ENCODE data around the gene ATXN7L2.

Gene ATXN7L2

DNA sequence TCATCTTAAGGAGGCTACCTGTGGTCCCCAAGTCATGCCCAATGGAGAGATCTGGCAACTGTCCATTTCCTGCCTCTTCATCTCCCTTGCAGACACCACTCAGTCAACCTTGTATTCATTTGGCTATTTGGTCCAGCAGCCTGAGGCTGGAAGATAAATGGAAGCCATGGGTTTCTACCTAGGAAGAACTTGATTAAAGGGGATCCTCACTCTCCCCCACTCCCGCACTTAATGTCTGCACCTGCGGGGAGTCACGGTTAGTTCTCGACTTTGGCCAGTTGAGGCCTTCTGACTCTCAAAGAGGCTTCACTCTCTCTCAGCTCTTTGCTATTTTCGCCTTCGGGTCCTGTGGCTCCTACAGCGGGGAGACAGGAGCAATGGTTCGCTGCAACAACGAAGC, 8.4 kb upstream of the ATXN7L2 start:
- DNase-seq (ENCODE audit: low read depth): no peak

DNA sequence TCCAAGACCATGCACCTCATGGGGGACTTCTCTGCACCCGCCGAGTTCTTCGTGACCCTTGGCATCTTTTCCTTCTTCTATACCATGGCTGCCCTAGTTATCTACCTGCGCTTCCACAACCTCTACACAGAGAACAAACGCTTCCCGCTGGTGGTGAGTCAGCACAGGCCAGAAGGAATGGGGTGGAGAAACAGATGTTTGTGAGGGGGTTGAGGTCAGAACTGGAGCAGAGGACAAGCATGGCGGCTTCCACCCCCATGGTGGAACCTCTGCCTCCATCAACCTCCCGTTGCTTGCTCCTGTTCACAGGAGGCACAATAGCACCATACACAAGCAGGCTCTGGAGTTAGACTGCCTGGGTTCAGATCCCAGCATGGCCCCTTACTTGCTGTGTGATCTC, 6.9 kb upstream of the ATXN7L2 start:
- DNase-seq (ENCODE audit: low read depth): no peak

DNA sequence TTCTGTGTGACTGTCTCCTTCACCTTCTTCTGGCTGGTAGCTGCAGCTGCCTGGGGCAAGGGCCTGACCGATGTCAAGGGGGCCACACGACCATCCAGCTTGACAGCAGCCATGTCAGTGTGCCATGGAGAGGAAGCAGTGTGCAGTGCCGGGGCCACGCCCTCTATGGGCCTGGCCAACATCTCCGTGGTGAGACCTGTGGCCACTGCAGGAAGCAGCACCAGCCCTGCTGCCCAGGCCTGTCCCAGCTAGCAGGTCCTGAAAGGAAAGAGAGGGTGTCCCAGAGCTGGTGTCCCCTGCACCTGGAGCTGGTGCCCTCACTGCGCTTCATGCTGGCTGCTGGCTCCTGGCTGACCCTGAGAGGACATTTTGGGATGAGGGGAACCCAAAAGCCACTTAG, 5.9 kb upstream of the ATXN7L2 start:
- no peak for DNase-seq (ENCODE audit: low read depth)

DNA sequence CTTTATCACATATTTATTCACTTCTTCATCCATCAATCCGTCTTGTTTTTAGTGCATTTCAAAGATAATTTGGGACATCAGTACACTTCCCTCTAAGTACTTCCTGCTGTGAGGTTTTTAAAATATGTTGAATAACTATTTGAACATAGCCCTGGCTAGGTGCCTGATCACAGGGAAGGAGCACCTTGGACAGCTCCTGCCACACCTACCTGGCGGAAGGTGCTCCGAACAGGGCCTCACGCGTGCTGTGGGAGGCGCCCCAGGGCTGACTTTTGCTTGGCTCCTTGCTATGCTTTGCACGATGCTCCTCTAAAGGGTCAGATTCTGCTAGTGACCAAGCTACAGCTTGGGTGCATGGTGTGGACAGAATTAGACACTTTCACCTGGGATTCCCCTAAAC, 4.9 kb upstream of the ATXN7L2 start:
- no peak for DNase-seq (ENCODE audit: low read depth)

DNA sequence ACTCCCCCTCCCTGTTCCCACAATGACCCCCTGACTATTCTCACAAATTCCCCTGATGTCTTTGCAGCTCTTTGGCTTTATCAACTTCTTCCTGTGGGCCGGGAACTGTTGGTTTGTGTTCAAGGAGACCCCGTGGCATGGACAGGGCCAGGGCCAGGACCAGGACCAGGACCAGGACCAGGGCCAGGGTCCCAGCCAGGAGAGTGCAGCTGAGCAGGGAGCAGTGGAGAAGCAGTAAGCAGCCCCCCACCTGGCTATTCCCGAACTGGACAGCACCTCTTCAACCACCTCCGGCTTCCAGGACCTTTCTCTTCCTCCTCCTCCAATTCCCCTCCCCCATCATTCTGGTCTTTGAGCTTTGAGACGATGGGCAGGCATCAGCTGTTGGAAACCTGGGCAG, 4.4 kb upstream of the ATXN7L2 start:
- no peak for DNase-seq (ENCODE audit: low read depth)

DNA sequence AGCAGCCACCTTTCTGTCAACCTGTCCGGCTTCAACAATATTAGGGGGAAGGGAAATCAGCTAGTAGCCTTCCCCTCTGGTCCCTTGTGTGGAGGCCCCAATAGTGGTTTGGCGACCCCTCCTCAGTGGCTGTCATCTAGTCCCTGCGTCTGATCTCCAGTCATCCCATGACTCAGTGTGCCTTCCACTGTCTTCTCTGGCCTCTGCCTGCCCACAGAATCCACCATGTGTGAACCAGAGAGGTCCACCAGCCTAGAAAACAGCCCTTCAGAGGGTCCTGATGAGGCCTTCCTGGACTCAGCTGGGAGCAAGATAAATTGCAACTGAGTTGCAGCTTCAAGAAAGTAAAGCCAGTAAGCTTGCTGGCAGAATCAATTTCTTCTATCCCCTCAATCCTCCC, 3.8 kb upstream of the ATXN7L2 start:
- DNase-seq (ENCODE audit: low read depth): no peak

DNA sequence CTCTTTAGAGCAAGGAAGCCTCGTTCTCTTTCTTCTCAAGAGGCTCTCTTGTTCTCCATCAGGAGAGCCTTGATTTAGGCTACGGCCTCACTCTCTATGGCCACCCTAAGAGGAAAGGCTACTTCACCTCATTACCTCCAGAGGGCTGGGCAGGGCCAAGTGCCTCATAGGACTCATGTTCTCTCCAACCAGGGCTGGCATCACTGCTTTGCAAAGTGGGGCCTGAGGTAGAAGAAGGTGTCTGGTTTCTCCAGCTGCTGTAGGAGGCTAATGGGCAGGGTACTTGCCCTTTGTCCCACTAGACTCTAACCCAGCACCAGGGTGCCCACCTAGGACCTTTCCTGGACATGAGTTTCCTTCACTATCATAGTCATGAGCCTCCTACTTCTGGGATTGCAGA, 2.1 kb upstream of the ATXN7L2 start:
- DNase-seq (ENCODE audit: low read depth): no peak

DNA sequence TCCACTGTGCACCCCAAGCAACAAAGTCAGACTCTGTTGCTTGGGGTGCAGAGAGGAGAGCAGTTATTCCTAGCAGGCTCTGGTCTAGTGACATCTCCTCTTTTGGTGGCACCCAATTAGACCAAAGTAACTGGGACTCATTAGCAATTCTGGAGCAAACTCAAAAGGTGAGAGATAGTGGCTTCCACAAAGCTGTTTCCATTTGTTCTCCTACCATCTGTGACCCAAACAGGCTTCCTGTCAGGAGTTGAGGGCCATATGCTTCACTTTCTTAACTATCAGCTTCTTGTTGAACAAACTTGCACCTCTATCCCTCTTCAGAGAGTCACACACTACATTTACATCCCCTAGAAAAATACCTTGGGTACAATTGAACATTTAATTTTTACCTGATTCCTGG, 1.5 kb upstream of the ATXN7L2 start:
- no peak for DNase-seq (ENCODE audit: low read depth)

DNA sequence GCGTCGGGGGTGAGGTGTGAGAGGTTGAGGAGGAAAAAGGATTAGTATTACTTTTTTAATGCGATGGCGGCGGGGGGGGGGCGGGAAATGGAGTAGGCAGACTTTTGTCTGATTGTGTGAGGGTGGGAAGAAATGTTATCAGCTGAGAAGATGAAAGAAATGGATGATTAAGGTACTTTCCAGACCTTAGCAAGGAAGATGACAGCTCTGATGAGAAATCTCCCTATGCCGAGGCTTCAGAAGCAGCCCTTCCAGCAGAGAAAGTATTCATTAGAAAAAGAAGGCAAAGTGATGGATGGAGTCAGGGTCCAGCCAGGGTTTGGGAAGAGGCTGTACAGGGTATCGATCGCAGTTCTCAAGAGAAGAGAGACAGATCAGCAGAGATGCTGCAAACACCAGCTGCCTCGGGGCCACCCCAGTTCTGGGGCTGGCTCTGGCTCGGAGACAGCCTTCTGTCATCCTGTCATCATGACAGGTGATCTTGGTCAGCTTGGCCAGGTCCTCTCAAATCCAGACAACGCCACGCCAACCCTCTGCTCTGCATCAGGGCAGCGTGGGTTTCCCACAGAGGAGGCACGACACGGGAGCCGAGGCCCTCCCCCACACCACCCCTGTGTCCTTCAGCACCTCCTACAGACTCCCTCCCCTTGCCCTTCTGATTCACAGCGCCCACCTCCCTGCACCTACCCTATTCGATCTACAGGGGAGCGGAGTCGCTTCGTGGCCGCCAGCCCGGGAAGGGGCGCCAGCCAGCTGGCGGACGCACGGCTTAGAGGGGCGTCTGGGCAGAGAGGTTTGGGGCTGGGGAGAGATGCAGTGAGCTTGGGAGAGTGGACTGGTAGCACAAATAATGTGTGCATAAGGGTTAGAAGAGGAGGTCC, 674 bp upstream of the ATXN7L2 start:
- DNase-seq (ENCODE audit: low read depth): no peak

DNA sequence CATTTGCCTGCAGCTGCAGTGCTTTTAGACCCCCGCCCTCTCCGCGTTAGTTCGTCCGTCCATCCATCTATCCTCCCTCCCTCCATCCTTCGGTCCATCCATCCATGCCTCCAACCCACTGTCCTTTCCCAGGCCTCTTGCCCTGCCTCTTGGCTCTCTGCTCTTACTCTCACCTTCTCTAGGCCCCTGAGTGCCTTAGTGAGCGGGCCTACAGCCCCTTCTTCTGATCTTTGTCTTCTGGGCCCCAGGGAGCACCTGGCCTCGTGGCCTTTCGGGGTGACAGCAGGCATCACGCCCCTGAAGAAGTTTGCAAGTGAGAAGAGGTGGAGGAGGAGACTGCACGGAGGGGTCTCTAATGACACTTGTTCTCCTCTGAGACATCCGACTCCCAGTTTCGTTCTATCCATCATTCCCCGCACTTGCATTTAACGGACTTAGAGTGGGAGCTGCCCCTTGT, 842 bp downstream of the ATXN7L2 start:
- DNase-seq (ENCODE audit: low read depth): no peak

DNA sequence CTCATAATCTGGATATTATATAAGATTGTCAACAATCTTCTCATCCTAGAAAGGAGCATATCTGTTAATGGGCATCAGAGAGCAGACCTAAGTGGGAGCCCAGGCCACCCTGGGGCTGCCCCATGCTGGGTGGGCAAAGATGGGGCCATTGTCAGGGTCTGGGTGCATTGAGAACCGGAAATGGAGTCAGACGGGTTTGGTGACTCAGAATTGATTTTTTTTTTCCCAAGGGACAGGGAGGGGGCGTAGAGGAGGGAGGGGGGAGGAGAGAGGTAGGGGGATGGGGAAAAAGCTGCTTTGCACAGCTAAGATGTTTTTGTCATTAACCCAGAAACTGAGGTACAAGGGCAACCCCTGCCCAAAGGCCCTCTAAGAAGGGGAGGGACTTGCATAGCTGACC, 1.3 kb downstream of the ATXN7L2 start:
- no peak for DNase-seq (ENCODE audit: low read depth)

DNA sequence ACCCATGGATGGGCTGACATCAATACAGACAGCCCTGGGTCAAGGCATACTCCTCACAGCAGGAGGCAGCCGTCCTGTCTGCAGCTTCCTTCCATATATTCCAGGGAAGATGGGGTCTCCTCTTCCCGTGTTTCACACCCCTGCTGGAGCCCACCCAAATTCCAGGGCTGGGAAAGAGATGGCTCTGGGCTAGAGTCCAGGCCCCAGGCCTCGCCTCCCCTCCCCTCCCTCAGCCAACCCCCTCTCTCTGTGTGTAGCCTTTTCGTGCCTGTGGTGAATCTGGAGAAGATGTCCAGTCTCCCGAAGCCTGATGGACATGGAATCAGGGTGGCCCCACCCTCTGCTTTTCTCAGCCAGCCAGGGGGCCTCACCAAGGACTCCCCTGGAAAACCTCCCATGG, 3.6 kb downstream of the ATXN7L2 start:
- no peak for DNase-seq (ENCODE audit: low read depth)

DNA sequence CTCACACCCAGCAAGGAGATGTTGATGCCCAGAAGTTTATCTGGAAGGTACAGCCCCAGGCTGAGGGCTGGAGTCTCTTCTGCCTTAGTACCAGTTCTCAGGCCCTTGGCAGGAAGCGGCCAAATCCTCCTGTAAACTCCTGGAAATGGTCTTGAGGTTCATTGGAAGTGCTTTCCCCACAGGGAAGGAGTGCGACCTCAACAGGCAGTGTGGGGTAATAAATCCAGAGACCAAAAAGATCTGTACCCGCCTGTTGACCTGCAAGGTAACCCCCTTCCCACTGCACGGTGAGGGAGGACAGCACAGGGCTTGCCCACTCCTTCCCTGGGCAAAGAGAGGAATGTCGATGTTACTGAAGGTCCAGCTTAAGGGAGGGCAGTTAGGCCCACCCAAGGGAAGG, 4.5 kb downstream of the ATXN7L2 start:
- DNase-seq (ENCODE audit: low read depth): no peak

DNA sequence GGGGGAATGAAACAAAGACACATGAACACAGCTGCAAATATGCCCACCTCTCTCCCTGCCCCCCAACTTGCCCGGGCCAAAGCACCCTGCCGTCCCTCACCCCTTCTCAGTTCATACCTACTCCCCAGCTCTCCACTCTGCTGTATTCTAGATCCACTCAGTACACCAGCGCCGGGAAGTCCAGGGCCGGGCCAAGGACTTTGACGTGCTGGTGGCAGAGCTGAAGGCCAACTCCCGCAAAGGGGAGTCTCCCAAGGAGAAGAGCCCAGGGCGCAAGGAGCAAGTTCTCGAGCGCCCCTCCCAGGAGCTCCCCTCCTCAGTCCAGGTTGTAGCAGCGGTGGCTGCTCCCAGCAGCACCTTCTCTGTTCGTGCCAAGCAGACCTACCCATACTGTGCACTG, 5.0 kb downstream of the ATXN7L2 start:
- DNase-seq (ENCODE audit: low read depth): no peak

DNA sequence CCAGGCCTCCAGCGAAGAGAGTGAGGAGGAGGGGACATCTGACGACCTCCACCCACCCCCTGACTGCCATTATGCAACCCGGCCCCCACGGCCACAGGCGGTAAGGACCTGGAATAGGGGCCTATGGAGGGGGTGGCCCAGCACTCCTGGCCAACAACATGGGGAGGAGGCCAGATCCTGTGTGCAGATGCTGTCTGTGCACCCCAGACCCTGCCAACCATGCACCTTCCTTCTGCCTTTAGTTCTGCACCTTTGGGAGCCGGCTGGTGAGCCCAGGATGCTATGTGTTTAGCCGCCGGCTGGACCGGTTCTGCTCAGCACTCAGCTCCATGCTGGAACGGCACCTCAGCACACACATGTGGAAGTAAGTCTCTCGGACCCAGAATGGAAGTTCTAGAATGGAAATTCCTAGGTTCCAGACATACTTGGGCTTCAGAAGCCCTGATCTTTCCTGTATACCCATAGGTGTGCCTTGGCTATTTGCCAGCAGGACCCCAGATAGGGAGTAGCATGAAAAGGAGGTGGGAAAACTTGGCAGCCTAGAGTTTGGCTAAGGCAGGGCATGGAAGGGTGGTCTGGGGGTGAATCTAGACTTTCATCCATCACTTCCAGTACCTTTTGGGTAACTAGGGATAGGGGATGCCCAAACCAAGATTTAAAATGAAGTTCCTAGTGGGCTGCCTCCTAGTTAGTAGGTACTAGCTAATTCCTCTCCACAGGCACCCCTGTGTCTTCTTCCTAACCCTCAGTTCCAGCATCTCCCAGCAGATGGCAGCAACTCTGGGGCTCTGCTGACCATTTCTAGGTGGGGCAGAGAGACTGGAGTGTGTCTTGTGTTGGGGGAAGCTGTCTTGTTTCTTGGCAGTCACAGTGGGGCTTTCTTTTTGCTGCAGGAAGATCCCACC, 6.6 kb downstream of the ATXN7L2 start:
- peak; percentile 56 for DNase-seq (ENCODE audit: low read depth)

DNA sequence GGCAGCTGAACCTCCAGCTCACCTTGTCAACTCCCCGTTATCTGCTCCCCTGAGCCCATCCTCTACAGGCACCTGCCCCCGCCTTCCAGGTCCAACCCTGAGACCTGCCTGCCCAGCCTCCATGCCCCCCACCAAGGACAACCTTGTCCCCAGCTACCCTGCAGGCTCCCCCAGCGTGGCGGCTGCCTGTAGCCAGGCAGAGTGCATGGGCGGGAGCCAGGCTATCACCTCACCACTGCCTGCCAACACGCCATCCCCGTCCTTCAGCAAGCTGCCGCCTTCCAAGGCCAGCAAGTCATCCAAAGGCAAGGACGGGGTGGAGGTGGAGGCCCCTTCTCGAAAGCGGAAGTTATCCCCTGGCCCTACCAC, 7.2 kb downstream of the ATXN7L2 start:
- DNase-seq (ENCODE audit: low read depth): no peak

DNA sequence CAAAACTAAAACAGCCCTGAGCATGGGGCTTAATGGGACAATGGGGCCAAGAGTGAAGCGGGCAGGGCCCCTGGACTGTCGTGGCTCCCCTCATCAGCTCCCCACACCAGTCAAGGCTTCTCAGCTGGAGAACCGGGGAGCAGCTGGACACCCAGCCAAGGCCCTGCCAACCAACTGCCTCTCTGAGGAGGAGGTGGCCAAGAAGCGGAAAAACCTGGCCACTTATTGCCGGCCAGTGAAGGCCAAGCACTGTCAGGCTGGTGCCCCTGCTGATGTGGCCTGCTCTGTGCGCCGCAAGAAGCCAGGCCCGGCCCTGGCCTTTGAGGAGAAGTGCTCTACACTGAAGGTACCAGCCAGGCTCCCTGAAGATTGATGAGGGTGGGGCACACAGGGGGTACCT, 7.7 kb downstream of the ATXN7L2 start:
- no peak for DNase-seq (ENCODE audit: low read depth)

DNA sequence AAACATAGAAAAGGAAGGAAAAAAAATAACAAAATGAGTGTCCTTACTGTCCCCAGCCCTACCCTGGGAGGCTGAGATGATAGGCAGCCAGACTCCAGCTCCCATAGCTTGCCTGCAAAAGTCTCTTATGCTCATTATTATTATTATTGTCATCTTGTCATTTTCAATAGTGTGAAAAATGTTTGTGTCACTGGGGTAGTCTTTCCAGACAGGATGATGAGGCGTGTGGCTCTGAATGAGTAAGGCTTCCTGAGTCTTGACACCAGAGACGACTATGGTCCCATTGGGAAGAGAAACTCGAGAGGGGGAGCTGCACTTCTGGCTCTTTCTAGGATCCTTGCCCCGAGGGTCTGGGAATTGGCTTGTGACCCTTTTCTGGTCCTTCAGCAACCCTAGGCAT, 9.1 kb downstream of the ATXN7L2 start:
- DNase-seq (ENCODE audit: low read depth): no peak

DNA sequence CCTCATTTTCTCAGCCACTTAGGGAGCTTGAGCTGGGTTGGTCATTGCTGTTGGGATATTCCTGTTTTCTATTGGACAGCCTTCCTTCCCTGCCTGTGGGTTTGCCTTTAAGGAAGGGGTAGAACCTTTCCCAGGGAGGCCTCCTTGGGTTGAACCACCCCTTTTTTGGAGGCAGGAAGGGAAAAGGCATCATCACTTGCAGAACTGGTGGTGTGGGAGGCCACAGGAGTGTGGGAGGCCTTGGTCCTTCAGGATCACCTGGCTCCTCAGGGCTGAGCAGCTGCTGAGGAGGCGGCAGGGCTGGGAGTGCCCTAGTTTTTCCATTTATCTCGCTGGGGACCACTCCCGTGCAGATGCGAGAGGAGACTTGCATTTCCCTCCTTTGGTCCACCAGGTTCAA, 9.5 kb downstream of the ATXN7L2 start:
- no peak for DNase-seq (ENCODE audit: low read depth)

DNA sequence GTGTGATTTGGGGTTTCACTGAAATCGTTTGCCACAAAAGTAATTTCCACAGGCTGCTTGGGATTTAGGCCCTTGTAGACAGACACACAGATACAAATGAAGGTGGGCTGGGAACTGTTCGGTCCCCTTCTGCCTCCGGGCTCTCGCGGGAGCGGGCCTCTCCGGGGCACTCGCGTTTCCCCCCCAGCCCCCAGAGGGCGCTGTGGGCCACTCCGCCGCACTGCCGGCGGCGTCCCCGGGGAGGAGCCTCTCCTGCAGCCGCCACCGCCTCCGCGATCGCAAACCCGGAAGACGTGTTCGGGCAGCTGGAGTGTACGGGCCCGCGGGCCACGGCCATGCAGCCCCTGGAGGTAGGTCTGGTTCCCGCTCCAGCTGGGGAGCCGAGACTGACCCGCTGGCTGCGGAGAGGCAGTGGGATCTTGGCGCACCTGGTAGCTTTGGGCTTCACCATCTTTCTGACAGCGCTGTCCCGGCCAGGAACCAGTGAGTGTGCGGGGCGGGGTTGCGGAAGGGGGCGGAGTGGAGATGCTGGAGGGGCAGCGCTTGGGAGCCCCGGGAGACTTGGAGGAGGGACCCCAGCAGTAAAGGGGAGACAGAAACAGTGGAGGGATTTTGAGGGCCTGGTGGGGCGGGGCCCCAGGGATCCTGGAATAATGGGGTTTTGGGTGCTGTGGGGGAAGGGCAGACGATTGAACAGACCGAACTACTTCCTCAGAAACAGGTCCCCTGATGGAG, 10.3 kb downstream of the ATXN7L2 start, which contains the start of gene CYB561D1:
CYB561D1 (plus strand) TSS at position 290 of the 735 bp plus-strand sequence; CDS start at position 336, 46 bp downstream.
- peak; percentile 83 for DNase-seq (ENCODE audit: low read depth)

DNA sequence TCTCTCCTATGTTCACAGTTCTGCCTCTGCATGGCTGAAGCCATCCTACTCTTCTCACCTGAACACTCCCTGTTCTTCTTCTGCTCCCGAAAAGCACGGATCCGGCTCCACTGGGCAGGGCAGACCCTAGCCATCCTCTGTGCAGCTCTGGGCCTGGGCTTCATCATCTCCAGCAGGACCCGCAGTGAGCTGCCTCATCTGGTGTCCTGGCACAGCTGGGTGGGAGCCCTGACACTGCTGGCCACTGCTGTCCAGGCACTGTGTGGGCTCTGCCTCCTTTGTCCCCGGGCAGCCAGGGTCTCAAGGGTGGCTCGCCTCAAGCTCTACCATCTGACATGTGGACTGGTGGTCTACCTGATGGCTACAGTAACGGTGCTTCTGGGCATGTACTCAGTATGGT, 12.0 kb downstream of the ATXN7L2 start:
- no peak for DNase-seq (ENCODE audit: low read depth)

DNA sequence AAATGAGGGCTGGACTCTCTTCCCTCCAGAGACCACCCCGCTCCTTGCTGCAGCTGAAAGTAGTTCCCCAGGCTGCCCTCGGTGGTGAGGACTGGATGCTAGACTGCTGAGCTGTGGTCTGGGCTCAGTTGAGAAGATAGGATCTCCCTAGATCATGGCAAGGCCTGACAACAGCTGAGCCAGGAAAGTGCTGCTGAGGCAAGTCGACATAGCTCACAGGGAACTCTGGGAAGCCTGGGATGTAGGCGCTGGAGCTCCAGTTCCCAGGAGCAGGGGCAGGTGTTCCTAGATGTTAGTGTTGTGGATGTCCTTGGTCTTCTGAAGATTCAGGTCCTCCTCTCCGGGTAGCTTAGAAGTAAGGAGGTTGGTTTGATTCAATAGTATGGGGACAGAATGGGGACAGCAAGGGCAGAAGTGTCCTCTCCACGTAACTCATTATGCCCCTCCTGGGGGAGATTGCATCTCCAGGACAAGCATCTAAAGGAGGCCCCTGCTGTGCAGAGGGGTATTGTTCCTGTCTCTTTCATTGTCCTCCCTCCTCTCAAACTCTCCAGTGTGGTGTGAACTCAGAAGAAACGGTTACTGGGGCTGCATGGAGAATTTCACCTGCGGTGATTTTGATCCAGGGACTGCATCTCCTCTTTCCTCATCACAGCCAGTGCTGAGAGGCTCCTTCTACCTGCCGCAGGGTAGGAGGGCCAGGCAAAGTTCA, 13.9 kb downstream of the ATXN7L2 start:
- DNase-seq (ENCODE audit: low read depth): no peak
